NCI-H510A treated with DMSO at 0.1 percent for 48 hours (cell line): ENCODE results near the gene HIKESHI.

Experiments used
- DNase-seq: peaks from one replicate; lab custom pipeline; 2025; lab: John Stamatoyannopoulos, UW

HIKESHI gene

DNA sequence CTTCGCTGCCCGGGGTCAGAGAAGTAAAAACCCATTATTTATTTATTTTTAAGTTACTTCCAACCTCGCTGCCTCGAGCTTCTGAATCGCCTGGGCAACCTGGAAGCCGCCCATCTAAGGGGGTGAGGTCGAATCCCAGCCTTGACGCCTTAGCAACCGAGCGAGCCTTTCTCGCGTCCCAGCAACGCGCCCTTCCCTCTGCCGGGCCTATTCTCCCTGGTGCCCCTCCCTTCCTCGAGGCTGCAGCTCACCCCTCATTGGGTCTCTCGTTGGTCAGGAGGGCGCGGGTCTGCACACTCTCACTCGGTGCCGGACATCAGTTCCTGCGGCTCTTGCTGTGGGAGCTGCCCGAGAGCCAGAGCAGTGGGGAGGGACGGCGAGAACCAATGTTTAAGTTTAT lies 72.5 kb downstream of the HIKESHI start, which contains the start of gene CCDC81:
Gene CCDC81 (plus strand): TSS at position 302 of the 400 bp plus-strand sequence. CDS start 277 bp downstream, outside the sequence.
- no peak for DNase-seq

GRCh38 chr11:86377972-86378371 lies 75.9 kb downstream of the HIKESHI start:
- DNase-seq: no peak

GRCh38 chr11:86380295-86381059 lies 78.4 kb downstream of the HIKESHI start:
- no peak for DNase-seq

- DNase-seq: no peak
These were observed 81.3 kb downstream of the HIKESHI start for GRCh38 chr11:86383041-86383955.

- DNase-seq: no peak
These were observed 84.2 kb downstream of the HIKESHI start for GRCh38 chr11:86386283-86386682.

DNA sequence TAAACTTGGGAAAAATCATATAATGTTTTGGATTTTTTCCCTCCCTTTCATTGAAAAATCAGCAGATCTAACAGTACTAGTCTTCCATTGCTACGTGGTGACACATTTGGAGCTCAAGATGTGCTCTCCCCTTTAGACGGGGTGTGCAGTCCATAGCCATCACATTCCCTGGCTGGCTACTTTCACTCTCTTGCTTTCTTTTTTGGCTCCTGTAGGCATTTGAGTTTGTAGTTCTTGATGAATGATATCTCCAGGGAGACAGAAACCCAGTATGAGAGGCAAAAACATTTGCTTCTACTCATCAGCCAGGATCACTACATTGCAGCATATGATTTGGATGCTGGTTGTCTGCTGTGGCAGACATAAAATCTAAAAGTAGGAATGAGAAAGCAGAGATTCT lies 84.7 kb downstream of the HIKESHI start:
- no peak for DNase-seq

DNA sequence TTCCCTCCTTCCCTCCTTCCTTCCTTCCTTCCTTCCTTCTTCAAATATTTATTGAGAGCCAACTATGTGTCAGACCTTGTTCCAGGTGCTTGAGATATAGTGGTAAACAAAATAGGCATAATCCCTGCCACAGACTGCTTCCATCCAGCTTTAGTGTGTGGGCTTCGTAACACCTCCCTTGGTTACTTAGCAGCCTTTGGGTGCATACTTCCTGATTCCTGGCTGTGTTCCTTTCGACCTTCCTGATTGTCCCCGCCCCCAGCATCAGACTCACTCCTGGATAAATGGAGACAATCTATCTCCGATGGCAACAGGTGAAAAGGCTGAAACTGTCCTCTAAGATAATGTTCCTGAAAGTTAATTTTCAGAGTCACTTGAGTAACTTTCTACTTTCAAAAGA lies 86.2 kb downstream of the HIKESHI start:
- no peak for DNase-seq

GRCh38 chr11:86390487-86390886 lies 88.4 kb downstream of the HIKESHI start:
- no peak for DNase-seq

GRCh38 chr11:86395061-86395551 lies 93.1 kb downstream of the HIKESHI start:
- no peak for DNase-seq
